HepG2 (cell line): Measurements from ENCODE around the gene PPP1R18. TPM values are rescaled to one million over a fixed set of nuclear protein-coding genes. Genes with fewer than 3 reads are reported as not detected.
A peak's percentile ranks its signal among the peaks of the same experiment; 100 is the strongest.

Source experiments
- ATAC-seq: fragments of 200-7000 bp; cut with Tn5 transposase; 3 replicates; pipeline ENCODE4 v1.9.1; 2020; ENCODE audit warnings: mild to moderate bottlenecking, moderate library complexity
- BruUV-seq: library from RNA; stranded (reverse); fragments of 400-500 nt; replicated peaks from 2 replicates; lab custom pipeline; 2021; lab: Mats Ljungman, UMichigan
- CTCF ChIA-PET: fragments of 300-600 bp; formaldehyde crosslinking; extraction: SDS; loops from one replicate; lab custom pipeline; 2021; ENCODE audit warnings: low total read pairs, inconsistent platforms, low intra/inter-chr PET ratio; lab: Yijun Ruan, JAX
- POLR2A ChIA-PET: fragments of 350-600 bp; sonication (Branson Sonifier 250); formaldehyde crosslinking; loops from one replicate; lab custom pipeline; 2020; ENCODE audit warnings: antibody characterized with exemption, inconsistent platforms; lab: Yijun Ruan, JAX
- DNase-seq: peaks from one replicate; pipeline ENCODE4 v3.0.0-alpha.2; 2015; ENCODE audit warnings: low spot score
- FAIRE-seq: peaks from 3 replicates; lab custom pipeline; 2011; peaks lifted over from hg19 to GRCh38; lab: Jason Lieb, UNC
- H2AFZ ChIP-seq: one replicate; pipeline ENCODE4 v1.6.1; 2011; ENCODE audit warnings: low read length, inconsistent platforms
- H3K27ac ChIP-seq: fragments of 300-600 bp; 3 replicates; pipeline ENCODE4 v1.8.0; 2011; ENCODE audit warnings: mixed run types, mild to moderate bottlenecking, mixed read lengths, low read length, inconsistent platforms; ENCODE audit not compliant: insufficient read depth; ENCODE audit errors: extremely low read length
- H3K27me3 ChIP-seq, 2 experiments: fragments of 200-600 bp in 1 of 2; 2 replicates in 1 of 2; 3 replicates in 1 of 2; pipeline versions ENCODE4 v1.6.0 to v1.8.0; 2011; ENCODE audit warnings: low read length in 2 of 2, mild to moderate bottlenecking in 2 of 2, moderate library complexity in 2 of 2, inconsistent platforms in 1 of 2; ENCODE audit not compliant: insufficient read depth in 2 of 2, control insufficient read depth in 1 of 2
- H3K36me3 ChIP-seq, 2 experiments: fragments of 200-600 bp in 1 of 2; replicated peaks in 1 of 2; 2 replicates in 1 of 2; 3 replicates in 1 of 2; pipeline versions ENCODE4 v1.5.1 to v1.8.0; 2011; ENCODE audit warnings: low read length in 2 of 2, inconsistent platforms in 1 of 2; ENCODE audit not compliant: insufficient read depth in 2 of 2, control insufficient read depth in 1 of 2
- H3K4me1 ChIP-seq: 2 replicates; pipeline ENCODE4 v1.5.1; 2012; ENCODE audit warnings: low read length, inconsistent platforms; ENCODE audit not compliant: insufficient read depth
- H3K4me2 ChIP-seq: 2 replicates; pipeline ENCODE4 v1.6.0; 2011; ENCODE audit warnings: low read depth, low read length, inconsistent platforms
- H3K4me3 ChIP-seq, 3 experiments: fragments of 200-600 bp in 1 of 3; sonication (generic), shearing (Covaris generic) in 1 of 3; replicated peaks in 1 of 3; 2 replicates each; pipeline ENCODE4 v1.5.1; 2011 to 2016; ENCODE audit warnings: low read length in 3 of 3, inconsistent platforms in 2 of 3, low read depth in 2 of 3, mild to moderate bottlenecking in 2 of 3, control low read depth in 1 of 3, mixed read lengths in 1 of 3; ENCODE audit not compliant: insufficient read depth in 1 of 3
- H3K79me2 ChIP-seq: one replicate; pipeline ENCODE4 v1.6.1; 2011; ENCODE audit warnings: low read length, inconsistent platforms; ENCODE audit not compliant: insufficient read depth
- H3K9ac ChIP-seq: 2 replicates; pipeline ENCODE4 v1.6.0; 2011; ENCODE audit warnings: mild to moderate bottlenecking, low read depth, low read length, inconsistent platforms; ENCODE audit not compliant: insufficient read depth
- H3K9me3 ChIP-seq: 2 replicates; pipeline ENCODE4 v1.5.1; 2012; ENCODE audit warnings: mild to moderate bottlenecking, low read length
- H4K20me1 ChIP-seq: 2 replicates; pipeline ENCODE4 v1.6.0; 2011; ENCODE audit warnings: inconsistent platforms, mild to moderate bottlenecking, low read length, moderate library complexity; ENCODE audit not compliant: insufficient read depth
- EEA1 ChIP-seq: sonication (generic); formaldehyde crosslinking; IDR thresholded peaks from 2 replicates; pipeline ENCODE4 v1.5.1; 2020; ENCODE audit warnings: mild to moderate bottlenecking, missing genetic modification reagents, borderline replicate concordance
- FOXA3 ChIP-seq: IDR thresholded peaks from 2 replicates; pipeline ENCODE4 v1.6.1; 2016; ENCODE audit warnings: missing genetic modification reagents, missing compliant biosample characterization
- KDM5A ChIP-seq: fragments of 200-600 bp; sonication (generic); IDR thresholded peaks from 2 replicates; pipeline ENCODE4 v1.7.0; 2018; ENCODE audit warnings: antibody characterized with exemption, mild to moderate bottlenecking, low read length, borderline replicate concordance
- ZNF510 ChIP-seq: sonication (generic); formaldehyde crosslinking; IDR thresholded peaks from 2 replicates; pipeline ENCODE4 v1.4.0; 2020; ENCODE audit warnings: low read depth, mild to moderate bottlenecking, missing genetic modification reagents
- ZNF660 ChIP-seq: sonication (generic); formaldehyde crosslinking; IDR thresholded peaks from 2 replicates; pipeline ENCODE4 v1.5.1; 2020; ENCODE audit warnings: mild to moderate bottlenecking, low read depth, missing genetic modification reagents, borderline replicate concordance
- WGBS: methylation state at CpG from one replicate; pipeline ENCODE4 v1.1.6; 2017; ENCODE audit warnings: low lambda C conversion rate; 5-methylcytosine and 5-hydroxymethylcytosine counted together
- in situ Hi-C: cut with HindIII; loops from 2 replicates; pipeline ENCODE4 v1.10.0; 2017; ENCODE audit warnings: low pct_unique_long_range_greater_than_20kb; ENCODE audit not compliant: extremely low pct_ligation_motif_present
- intact Hi-C: fragments of 100-400 bp; cut with micrococcal nuclease; formaldehyde crosslinking; loops from one replicate; pipeline ENCODE4 v1.10.0; 2022; ENCODE audit not compliant: unreplicated experiment
- polyA plus RNA-seq, 8 experiments: library from polyadenylated mRNA; depleted of rRNA in 3 of 8; stranded (reverse) in 7 of 8; unstranded in 1 of 8; fragments of >200 nt; fragmentation: Illumina TruSeq in 4 of 8; extraction: Trizol in 4 of 8; gene quantifications; 2 replicates each; pipeline versions ENCODE4 v1.2.1 to v1.2.3, GENCODE V29; 2011 to 2016; ENCODE audit warnings: low read depth in 4 of 8, missing spikeins in 1 of 8, mixed read lengths in 1 of 8; ENCODE audit not compliant: insufficient read depth in 1 of 8
- total RNA-seq, 5 experiments: library from RNA; depleted of rRNA; stranded (reverse); fragments of >200 nt; fragmentation: Illumina TruSeq; extraction: Trizol; gene quantifications; 2 replicates each; pipeline ENCODE4 v1.2.3, GENCODE V29; 2016; ENCODE audit warnings: low read depth in 1 of 5
- TF ChIP-seq, protein P1 (sequence below): conservative IDR thresholded peaks from 2 replicates; pipeline ENCODE4 v1.6.1; 2018; ENCODE audit warnings: missing genetic modification reagents
- TF ChIP-seq, protein P2 (sequence below): sonication (generic); formaldehyde crosslinking; IDR thresholded peaks from 2 replicates; pipeline ENCODE4; 2020; ENCODE audit warnings: missing genetic modification reagents, mild to moderate bottlenecking, borderline replicate concordance

Gene PPP1R18
- total and polyA plus RNA-seq, 2 of the 13 experiments (the other 11 are each of a cell fraction or from before 2014, with no cell fraction given): 4.9 to 9.2 TPM

DNA sequence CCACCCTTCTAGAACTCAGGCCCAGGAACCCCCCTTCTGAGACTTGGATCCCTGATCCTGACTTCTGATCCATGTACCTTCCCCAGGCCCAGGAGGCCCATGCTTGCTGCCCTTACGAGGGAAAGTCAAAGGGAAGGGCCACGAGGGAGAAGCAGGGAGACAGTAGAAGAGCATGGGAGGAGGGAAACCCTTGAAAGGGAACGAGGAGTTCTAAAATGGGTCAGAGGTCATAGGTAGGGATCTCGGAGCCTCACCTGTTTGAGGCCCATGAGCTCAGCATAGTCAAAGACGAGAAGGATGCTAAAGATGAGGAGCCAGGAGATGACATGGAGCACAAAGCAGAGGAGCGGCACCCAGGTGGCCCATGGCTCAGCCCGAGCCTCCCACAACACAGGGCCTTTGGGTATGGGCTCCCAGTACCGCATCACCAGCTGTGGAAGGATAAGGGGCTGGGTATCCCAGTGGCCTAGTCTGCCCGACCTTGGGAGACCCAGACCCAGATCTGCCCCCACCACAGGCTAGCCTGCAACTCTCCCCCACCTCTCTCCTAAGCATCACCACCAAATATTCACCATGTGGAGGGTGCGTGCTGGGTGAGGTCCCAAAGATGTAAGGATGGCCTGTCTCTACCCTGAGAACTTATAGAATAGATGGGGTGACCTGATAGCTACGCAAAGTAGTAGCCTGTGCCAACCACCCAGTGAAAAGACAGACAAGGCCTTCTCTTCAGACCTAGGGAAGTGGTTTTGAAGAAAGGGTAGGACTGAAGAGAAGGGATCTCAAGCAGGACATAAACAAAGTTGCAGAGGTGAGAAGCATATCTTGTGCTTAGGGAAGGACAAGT, 2.8 kb upstream of the PPP1R18 start (continued):
- TF ChIP-seq, protein P1, sequence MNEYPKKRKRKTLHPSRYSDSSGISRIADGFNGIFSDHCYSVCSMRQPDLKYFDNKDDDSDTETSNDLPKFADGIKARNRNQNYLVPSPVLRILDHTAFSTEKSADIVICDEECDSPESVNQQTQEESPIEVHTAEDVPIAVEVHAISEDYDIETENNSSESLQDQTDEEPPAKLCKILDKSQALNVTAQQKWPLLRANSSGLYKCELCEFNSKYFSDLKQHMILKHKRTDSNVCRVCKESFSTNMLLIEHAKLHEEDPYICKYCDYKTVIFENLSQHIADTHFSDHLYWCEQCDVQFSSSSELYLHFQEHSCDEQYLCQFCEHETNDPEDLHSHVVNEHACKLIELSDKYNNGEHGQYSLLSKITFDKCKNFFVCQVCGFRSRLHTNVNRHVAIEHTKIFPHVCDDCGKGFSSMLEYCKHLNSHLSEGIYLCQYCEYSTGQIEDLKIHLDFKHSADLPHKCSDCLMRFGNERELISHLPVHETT (CRISPR knock-in tag): no peak
- TF ChIP-seq ZNF510 (CRISPR knock-in tag): no peak
- TF ChIP-seq FOXA3 (CRISPR knock-in tag): no peak
- no peak for TF ChIP-seq ZNF660 (CRISPR knock-in tag)
- no peak for TF ChIP-seq KDM5A
- TF ChIP-seq, all 625 proteins: peak for 0

DNA sequence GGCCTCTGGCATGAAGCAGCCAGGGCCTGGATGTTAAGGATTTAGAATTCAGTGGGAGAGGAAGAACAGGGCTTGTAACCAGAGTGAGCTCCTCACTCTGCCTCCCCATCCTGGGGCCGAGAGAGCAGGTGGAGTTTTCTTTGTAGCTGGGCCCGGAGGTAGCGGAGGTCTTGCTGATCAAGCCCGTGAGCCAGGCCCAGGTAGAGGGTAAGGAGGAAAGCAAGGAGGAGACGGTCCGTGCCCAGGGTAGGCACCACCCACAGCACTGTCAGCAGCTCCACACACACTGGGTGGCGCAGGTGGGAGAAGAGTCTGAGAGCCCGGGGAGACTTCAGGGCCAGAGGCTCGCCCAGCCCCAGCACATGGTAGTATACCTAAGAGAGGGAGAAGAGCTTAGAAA, 2.1 kb upstream of the PPP1R18 start:
- Histone ChIP-seq H3K36me3 (no peaks in the 10 kb centered on the region), H3K27me3 (no peaks in the 10 kb centered on the region), H3K9me3 (no peaks in the 10 kb centered on the region), H3K79me2 (no peaks in the 10 kb centered on the region), H3K9ac (no peak overlapping the region), H4K20me1 (no peaks in the 10 kb centered on the region), H3K4me1 (peaks cover 64% of the 10 kb centered on the region), H2AFZ (no peak overlapping the region), H3K27ac (no peak overlapping the region), H3K4me3 (no peak overlapping the region; a peak in 2 of 6 replicates), H3K4me2 (peak overlapping the region; percentile 84; the same call in 1 of the 2 replicates)
- in situ Hi-C loops: loop anchor here (25.0 kb wide), 1 partner anchor 399 kb away; no protein-coding TSS in a partner anchor
- intact Hi-C loops: no loop called here
- no TSS peak for BruUV-seq
- CTCF ChIA-PET: interaction anchor here (1.7 kb wide), 1 partner anchor 10 kb away, joined by 6 read pairs; no protein-coding TSS in a partner anchor
- WGBS: 94% methylated on average over 9 of the region's 9 CpGs
- ATAC-seq: no peak
- TF ChIP-seq, protein P2, sequence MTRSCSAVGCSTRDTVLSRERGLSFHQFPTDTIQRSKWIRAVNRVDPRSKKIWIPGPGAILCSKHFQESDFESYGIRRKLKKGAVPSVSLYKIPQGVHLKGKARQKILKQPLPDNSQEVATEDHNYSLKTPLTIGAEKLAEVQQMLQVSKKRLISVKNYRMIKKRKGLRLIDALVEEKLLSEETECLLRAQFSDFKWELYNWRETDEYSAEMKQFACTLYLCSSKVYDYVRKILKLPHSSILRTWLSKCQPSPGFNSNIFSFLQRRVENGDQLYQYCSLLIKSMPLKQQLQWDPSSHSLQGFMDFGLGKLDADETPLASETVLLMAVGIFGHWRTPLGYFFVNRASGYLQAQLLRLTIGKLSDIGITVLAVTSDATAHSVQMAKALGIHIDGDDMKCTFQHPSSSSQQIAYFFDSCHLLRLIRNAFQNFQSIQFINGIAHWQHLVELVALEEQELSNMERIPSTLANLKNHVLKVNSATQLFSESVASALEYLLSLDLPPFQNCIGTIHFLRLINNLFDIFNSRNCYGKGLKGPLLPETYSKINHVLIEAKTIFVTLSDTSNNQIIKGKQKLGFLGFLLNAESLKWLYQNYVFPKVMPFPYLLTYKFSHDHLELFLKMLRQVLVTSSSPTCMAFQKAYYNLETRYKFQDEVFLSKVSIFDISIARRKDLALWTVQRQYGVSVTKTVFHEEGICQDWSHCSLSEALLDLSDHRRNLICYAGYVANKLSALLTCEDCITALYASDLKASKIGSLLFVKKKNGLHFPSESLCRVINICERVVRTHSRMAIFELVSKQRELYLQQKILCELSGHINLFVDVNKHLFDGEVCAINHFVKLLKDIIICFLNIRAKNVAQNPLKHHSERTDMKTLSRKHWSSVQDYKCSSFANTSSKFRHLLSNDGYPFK: 0 out of 2 replicates have a peak, but pooled peaks have one; percentile 7
- TF ChIP-seq EEA1 (CRISPR knock-in tag): no peak
- FAIRE-seq: no peak
- POLR2A ChIA-PET: interaction anchor here (1.0 to 3.0 kb wide), 7 partner anchors 8 to 71 kb away, joined by 3 to 23 read pairs (median 4); partner anchors contain the start of genes DHX16, MDC1, MRPS18B and TUBB
- no peak for DNase-seq
